Islet of Langerhans (tissue), 1 donor: ENCODE measurements around the gene ROBO1.

Source experiments
- FAIRE-seq: peaks from one replicate; lab custom pipeline; 2011; peaks lifted over from hg19 to GRCh38; lab: Jason Lieb, UNC

Gene ROBO1

GRCh38 chr3:79011821-79012529, 755.8 kb downstream of the ROBO1 start:
- peak; percentile 95 for FAIRE-seq

- FAIRE-seq: no peak
Observed at GRCh38 chr3:79009861-79010260, 757.9 kb downstream of the ROBO1 start.

- FAIRE-seq: no peak
Observed at GRCh38 chr3:79006077-79006476, 761.7 kb downstream of the ROBO1 start.

- no peak for FAIRE-seq
Observed at GRCh38 chr3:79005084-79005483, 762.7 kb downstream of the ROBO1 start.

- no peak for FAIRE-seq
Observed at GRCh38 chr3:79003994-79004393, 763.8 kb downstream of the ROBO1 start.

GRCh38 chr3:79002465-79003372, 765.1 kb downstream of the ROBO1 start:
- no peak for FAIRE-seq

GRCh38 chr3:79001255-79001654, 766.5 kb downstream of the ROBO1 start:
- FAIRE-seq: peak; percentile 68

GRCh38 chr3:78999139-78999538, 768.7 kb downstream of the ROBO1 start:
- FAIRE-seq: no peak

GRCh38 chr3:78995087-78995486, 772.7 kb downstream of the ROBO1 start:
- no peak for FAIRE-seq

- FAIRE-seq: no peak
Observed at GRCh38 chr3:78994174-78995027, 773.4 kb downstream of the ROBO1 start.

- no peak for FAIRE-seq
Observed at GRCh38 chr3:78993375-78993774, 774.4 kb downstream of the ROBO1 start.

GRCh38 chr3:78992830-78993229, 775.0 kb downstream of the ROBO1 start:
- no peak for FAIRE-seq

GRCh38 chr3:78992400-78992799, 775.4 kb downstream of the ROBO1 start:
- no peak for FAIRE-seq

GRCh38 chr3:78991656-78992055, 776.1 kb downstream of the ROBO1 start:
- FAIRE-seq: no peak

GRCh38 chr3:78990156-78990555, 777.6 kb downstream of the ROBO1 start:
- FAIRE-seq: no peak

- peak; percentile 95 for FAIRE-seq
Observed at GRCh38 chr3:78988324-78988723, 779.5 kb downstream of the ROBO1 start.

- no peak for FAIRE-seq
Observed at GRCh38 chr3:78986416-78987101, 781.2 kb downstream of the ROBO1 start.

GRCh38 chr3:78985981-78986380, 781.8 kb downstream of the ROBO1 start:
- no peak for FAIRE-seq

- no peak for FAIRE-seq
Observed at GRCh38 chr3:78979028-78979427, 788.8 kb downstream of the ROBO1 start.

- peak; percentile 81 for FAIRE-seq
Observed at GRCh38 chr3:78978037-78978436, 789.8 kb downstream of the ROBO1 start.

- no peak for FAIRE-seq
Observed at GRCh38 chr3:78977073-78977472, 790.7 kb downstream of the ROBO1 start.

- no peak for FAIRE-seq
Observed at GRCh38 chr3:78976200-78976599, 791.6 kb downstream of the ROBO1 start.
